GM15510 (cell line): ENCODE results near the gene KIRREL1.

ENCODE experiments used
- POLR2A ChIP-seq: IDR thresholded peaks from 3 replicates; pipeline ENCODE4 v1.6.1; 2011; ENCODE audit warnings: borderline replicate concordance; ENCODE audit not compliant: insufficient read length; ENCODE audit errors: extremely low read depth

KIRREL1 gene

DNA sequence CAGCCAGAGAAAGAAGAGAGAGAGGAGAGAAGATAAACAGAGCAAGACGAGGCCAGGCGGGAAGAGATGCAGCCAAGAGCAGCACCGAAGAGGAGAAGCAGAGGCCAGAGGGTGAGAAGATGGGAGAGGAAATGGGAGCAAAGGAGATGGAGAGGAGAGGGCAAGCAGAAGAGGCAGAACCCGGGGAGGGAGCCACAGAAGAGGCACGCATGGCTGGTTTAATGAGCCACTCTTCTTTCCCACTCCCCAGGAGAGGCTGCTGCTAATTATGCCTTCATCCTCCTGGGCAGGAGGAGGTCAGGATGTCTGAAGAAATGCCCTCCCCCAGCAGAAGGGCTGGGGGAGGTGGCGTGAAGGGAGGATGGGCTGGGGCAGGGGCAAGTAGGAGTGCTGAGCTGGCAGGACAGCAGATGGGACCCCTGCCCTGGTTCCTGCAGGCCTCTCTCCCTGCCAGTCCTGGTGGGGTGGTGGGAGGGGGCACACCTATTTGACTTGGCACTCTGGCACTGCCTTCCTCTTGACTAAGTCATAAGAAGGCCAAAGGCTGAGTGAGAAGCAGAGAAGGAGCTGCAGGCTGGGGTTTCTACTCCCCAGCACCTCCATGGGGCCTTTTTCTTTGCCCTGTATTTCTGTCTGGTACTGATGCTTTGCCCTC, 32.3 kb downstream of the KIRREL1 start:
- no peak for TF ChIP-seq POLR2A

DNA sequence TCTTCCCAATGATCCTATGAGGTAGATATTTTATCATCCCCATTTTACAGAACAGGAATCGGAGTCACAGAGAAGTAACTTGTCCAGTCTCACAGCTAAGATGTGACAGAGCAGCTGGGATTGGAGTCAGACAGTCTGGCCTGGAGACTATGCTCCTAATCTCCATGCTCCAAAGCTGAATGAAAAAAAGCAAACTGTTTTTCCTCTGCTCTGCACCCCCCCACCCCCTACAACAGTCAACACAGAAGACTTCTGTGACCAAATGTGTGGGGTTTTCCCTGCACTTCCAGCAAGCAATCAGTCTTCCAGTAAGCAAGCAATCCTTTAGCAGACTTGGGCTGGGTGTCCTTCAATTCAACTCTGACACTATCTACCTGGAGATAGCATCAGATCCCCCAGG, 33.2 kb downstream of the KIRREL1 start:
- TF ChIP-seq POLR2A, result no peak

DNA sequence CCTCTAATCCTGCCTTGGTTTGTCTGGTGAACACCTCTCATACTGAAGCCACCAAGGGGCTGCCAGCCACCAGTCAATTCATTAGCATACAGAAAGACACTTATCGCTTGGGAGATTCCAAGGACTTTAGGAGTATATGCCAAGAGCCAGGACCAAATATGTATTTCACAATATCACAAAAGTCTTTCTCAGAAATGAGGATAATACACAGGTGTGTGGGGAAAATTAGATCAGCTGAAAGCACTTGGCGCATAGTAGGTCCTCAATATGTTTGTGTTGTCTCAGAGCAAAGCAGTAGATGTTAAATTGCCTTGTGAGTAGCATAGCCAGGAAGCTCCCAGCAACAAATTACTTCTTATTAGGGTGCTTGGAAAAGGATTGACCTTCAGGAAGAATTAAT, 34.1 kb downstream of the KIRREL1 start:
- no peak for TF ChIP-seq POLR2A

DNA sequence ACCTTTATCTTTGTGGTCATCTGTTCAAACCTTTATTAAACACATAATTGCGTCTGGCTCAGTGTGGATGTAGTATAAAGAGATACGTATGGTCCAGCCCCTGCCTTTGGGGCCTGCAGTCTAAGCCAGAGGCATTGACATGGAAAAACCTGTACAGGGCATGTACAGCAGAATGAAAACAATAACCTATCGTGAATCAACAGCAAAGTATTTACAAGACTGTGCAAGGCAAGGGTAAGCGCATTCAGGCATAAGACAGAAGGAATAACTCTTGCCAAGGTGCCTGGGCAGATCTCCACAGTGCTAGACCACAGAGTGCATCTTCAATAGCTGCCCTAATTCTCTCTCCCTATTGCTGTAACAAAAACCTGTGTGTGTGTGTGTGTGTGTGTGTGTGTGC, 35.5 kb downstream of the KIRREL1 start:
- TF ChIP-seq POLR2A, result no peak

DNA sequence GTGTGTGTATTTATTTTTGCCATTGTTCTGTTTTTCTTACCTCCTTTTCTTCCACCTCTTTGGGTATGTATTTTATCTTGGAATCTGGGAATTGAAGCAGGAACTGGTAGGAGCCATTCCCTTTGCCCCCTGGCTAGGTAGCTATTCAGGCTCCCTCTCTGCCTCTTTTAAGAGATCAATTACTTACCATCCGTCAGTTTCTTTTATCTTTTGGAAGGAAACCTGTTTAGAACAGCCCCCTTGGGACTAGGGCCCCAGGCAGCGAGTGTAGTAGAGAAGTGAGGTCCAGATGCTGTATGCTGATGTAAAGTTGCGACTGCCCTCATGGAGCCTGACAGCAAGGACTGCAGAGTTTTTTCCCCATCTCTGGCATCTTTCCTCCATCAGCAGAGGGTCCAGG, 41.6 kb downstream of the KIRREL1 start:
- no peak for TF ChIP-seq POLR2A

DNA sequence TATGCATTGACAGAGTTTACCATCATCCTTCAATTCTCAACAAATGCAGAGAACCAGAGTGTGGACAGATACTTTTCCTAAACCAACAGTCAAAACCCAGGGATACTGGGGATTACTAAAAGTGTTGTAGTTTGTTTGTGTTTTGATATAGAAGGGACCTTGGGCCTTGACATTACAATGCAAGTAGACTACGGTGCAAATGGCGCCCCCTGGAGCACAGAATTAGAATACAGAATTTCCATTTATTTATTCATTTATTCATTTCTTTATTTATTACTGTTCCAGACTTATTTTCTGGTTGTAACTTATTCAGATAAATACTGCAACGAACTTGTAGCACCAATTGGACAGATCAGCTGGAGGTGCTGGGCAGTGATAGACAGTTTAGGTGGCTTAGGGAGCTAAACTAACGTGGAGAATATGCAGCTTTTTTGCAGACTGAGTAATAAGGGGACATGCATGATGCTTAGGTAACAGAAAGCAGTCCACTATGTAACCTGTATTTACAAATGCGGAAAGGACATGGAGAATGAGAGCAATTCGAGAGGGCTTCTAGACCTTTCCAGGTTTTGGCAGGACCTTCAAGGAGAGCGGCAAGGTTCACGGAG, 42.6 kb downstream of the KIRREL1 start:
- TF ChIP-seq POLR2A, result no peak

DNA sequence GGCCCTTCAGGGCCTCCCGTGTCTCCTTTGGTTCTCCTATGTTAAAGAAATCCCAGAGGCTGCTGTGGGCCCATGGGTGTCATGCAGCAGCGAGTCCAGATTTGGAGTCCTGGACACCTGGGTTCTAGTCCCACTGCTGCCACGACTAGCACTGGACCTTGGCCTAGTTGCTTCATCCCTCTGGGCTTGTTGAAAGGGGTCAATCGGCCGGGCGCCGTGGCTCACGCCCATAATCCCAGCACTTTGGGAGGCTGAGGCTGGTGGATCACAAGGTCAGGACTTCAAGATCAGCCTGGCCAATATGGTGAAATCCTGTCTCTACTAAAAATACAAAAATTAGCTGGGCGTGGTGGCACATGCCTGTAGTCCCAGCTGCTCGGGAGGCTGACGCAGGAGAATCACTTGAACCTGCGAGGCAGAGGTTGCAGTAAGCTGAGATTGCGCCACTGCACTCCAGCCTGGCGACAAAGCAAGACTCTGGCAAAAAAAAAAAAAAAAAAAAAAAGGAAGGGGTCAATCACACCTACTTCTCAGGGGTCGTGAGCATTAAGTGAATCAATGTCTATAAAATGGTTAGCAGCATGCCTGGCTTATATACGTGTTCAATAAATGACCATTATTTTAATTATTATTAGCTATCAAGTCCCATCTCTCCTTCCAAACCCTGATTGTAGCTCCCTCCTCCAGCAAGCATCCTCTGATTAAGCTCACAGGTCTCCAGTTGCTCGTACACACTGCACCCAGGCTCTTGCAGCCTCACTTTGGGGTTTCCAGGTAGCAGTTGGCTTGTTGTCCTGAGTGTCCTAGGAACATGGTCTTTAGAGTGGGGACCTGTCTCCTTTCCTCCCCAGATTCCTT, 43.8 kb downstream of the KIRREL1 start:
- no peak for TF ChIP-seq POLR2A

DNA sequence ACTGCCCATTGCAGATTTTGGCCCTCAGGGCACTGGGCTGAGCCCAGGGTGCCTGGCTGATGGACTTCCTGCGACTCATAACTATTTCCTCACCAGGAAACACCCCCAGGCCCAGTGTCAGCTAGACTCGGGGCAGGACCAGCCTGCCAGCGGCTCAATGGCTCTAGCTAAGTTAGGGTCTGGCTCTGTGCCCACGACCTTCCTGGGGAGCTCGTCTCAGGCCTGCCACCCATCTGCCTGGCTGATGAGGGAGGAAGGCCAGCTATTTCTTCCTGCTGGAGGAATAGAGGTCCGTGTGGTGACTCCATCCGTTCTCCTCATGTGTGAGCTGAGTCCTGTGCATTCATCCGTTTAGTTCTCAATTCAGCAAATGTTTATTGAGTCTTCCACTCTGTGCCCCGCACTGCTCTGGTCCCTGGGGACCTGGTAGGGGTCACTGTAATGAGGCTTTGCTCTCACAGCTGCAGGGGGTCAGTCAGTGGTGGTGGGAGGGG, 44.5 kb downstream of the KIRREL1 start:
- TF ChIP-seq POLR2A, result no peak

DNA sequence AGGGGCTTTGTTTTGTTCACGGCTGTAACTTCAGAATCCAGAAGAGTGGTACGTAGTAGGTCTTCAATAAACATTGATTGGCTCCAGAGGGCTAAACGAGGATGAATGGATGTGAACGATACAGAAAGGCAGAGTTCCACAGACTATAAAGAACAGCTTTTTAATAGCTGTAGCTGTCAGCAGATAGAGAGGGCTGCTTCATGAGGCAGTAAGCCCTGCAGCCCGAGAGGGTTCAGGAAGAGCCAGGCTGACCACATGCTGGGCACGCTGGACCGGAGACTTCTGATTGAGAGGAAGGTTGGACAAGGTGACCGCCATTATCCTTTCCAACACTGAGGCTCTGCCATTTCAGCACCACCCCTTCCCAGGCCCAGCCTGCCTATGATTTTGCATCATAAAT, 45.3 kb downstream of the KIRREL1 start:
- no peak for TF ChIP-seq POLR2A

DNA sequence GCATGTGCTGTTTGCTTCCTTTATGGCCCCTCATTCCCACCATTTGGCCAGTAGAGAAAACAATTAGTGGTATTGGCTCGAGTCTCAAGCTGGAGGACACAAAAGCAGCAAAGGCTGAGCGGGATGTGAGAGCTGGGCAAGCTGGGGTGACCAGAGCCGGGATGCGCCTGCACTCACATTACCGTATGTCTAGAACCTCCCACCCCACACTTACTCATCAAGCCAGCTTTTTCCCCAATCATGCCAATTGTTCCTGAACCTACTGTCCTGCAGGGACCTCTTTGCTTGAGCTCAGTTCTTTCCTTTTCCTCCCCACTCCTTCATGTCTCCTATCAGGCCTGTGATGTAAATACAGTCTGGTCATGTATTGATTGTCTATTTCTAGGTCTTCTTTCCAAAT, 45.9 kb downstream of the KIRREL1 start:
- no peak for TF ChIP-seq POLR2A

DNA sequence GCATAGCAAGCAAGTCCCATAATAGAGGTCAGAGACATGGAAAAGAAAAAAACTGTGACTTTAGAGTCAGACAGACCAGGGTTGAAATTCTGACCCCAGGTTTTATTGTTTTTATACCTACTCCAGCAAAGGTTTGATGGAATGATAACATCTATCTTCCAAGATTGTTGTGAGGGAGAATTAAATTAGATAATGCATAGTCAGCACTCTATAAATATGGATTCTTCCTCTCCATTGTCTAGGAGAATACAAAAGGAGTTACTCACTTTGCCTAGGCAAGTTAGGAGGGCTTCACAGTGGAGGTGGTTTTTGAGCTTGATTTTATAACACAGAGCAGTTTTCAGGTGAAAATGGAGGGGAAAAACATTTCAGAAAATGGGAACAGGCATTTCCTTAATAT, 46.9 kb downstream of the KIRREL1 start:
- no peak for TF ChIP-seq POLR2A

DNA sequence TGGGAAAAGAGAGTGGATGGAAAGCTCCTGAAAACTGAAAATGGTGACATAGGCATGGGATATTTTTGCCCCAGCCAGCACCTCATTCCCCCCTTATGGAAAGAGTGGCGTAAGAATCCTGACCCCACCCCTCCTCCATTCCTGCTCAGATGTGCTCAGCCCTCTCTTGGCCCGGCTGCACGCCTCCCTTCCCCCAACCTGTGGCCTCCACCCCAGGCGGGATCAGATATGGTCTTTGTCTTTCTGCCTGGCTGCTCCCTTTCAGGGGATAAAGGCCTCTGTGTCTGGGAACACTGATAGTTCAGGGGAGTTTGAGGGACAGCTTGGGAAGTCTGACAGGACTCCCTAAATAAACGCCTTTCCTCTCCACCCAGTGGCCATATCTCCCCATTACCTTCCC, 49.8 kb downstream of the KIRREL1 start:
- no peak for TF ChIP-seq POLR2A

DNA sequence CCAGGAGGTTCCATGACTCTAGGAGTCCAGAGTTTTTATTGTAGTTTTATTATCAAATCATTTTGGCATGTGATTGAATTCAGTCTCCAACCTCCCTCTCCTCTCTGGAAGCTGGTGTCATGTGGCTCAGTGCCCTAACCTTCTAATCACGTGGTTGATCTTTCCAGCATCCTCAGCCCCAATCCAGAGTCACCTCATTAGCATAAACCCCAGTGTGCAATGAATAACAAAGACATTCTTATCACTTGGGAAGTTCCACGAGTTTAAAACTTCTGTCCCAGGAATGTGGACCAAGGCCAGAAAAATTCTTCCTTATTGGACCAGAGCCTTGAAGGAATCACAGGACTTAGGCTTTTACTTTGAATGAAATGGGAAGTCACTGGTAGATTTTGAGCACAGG, 52.2 kb downstream of the KIRREL1 start:
- no peak for TF ChIP-seq POLR2A

DNA sequence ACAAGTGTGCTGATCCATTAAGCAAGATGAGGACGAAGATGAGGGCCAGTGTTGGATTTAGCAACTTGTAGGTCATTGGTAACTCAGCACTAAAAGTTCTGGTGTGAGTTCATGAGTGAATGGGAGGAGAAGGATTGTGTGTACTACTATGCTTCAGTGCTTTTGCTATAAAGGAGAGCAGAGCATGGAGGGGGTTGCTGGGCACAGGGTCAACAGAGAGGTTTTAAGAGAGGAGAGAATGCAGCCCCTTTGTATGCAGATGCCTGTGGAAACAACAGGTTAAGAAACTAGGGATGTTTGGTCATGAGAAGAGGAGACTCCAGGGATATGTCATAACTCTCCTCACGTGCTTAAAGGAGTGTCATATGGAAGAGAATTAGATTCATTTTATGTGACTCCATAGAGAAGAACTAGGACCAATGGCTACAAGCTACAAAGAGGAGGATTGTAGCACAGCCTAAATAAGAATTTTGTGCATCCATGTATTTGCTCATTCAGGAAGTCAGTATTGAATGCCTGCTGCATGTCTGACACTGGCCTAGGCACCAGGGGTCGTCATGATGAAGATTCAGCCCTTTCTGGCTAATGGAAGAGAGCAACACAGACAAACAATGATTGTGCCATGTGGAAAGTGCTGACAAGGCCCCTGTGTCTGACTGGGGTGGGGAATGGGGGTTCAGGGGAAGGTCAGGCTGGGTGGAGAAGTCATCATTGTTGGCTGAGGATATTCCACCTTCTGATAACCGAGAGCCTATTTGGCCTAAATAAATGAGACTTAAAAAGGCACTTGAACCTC, 53.5 kb downstream of the KIRREL1 start:
- TF ChIP-seq POLR2A, result no peak
